ENCODE data around the gene BMPER.

DNA sequence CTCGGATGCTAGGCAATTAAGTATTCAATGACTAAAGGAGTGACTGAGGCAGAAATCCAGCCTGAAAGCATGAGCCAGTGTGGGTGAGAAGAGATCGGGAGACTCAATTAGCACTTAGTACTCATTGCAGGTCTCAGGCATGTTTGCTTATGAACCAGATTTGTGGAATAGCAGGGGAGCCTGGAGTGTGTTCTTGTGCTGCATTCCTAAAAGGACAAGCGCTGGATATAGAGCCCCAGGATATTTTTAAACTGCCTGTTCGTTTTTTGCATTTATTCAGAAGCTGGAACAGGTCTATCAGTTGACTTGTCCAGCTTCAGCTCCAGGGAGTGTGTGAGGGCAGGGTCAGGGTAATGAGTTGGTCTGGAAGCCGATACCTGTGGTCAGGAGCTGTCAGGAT lies 120.3 kb downstream of the BMPER start:
- TF ChIP-seq, protein P1, sequence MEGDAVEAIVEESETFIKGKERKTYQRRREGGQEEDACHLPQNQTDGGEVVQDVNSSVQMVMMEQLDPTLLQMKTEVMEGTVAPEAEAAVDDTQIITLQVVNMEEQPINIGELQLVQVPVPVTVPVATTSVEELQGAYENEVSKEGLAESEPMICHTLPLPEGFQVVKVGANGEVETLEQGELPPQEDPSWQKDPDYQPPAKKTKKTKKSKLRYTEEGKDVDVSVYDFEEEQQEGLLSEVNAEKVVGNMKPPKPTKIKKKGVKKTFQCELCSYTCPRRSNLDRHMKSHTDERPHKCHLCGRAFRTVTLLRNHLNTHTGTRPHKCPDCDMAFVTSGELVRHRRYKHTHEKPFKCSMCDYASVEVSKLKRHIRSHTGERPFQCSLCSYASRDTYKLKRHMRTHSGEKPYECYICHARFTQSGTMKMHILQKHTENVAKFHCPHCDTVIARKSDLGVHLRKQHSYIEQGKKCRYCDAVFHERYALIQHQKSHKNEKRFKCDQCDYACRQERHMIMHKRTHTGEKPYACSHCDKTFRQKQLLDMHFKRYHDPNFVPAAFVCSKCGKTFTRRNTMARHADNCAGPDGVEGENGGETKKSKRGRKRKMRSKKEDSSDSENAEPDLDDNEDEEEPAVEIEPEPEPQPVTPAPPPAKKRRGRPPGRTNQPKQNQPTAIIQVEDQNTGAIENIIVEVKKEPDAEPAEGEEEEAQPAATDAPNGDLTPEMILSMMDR (conservative IDR thresholded peaks at IDR 0.05), result no peak
- no peak for TF ChIP-seq EZH2 (IDR thresholded peaks at IDR 0.05; ENCODE audit: low read depth)
